CD4-positive, alpha-beta T cell treated with Interleukin-12 subunit alpha and Interleukin-12 subunit beta, for 1 hour (primary cell): Measurements from ENCODE around the gene GABRR3.
"Not testable (repeated sequence)": the region's sequence is repeated elsewhere in the genome, so short reads cannot be mapped to it uniquely, and the experiment has no call there.

Experiments
- DNase-seq: peaks from one replicate; pipeline ENCODE4 v3.0.0-alpha.2; 2020

GABRR3 gene

GRCh38 chr3:98021830-98022560, 13.1 kb downstream of the GABRR3 start:
- no peak for DNase-seq

- DNase-seq: no peak
Observed at GRCh38 chr3:98020412-98020811, 14.7 kb downstream of the GABRR3 start.

- DNase-seq: no peak
Observed at GRCh38 chr3:98018301-98018700, 16.8 kb downstream of the GABRR3 start.

- DNase-seq: no peak
Observed at GRCh38 chr3:98014268-98014585, 20.9 kb downstream of the GABRR3 start.

- DNase-seq: no peak
Observed at GRCh38 chr3:98013411-98014267, 21.5 kb downstream of the GABRR3 start.

GRCh38 chr3:98012979-98013378, 22.1 kb downstream of the GABRR3 start:
- DNase-seq: no peak

- DNase-seq: not testable (repeated sequence)
Observed at GRCh38 chr3:98010883-98011449, 24.1 kb downstream of the GABRR3 start.

- no peak for DNase-seq
Observed at GRCh38 chr3:98010194-98010882, 24.8 kb downstream of the GABRR3 start.

- no peak for DNase-seq
Observed at GRCh38 chr3:98008855-98009254, 26.3 kb downstream of the GABRR3 start.

- DNase-seq: no peak
Observed at GRCh38 chr3:98005438-98005837, 29.7 kb downstream of the GABRR3 start.

- no peak for DNase-seq
Observed at GRCh38 chr3:98004721-98005120, 30.4 kb downstream of the GABRR3 start.

GRCh38 chr3:98003306-98003969, 31.7 kb downstream of the GABRR3 start:
- DNase-seq: peak; percentile 10

- DNase-seq: no peak
Observed at GRCh38 chr3:98002717-98003116, 32.4 kb downstream of the GABRR3 start.

- DNase-seq: no peak
Observed at GRCh38 chr3:97999994-98000393, 35.1 kb downstream of the GABRR3 start.

GRCh38 chr3:97999103-97999502, 36.0 kb downstream of the GABRR3 start:
- DNase-seq: no peak

- no peak for DNase-seq
Observed at GRCh38 chr3:97996988-97997387, 38.1 kb downstream of the GABRR3 start.

GRCh38 chr3:97994328-97994945, 40.7 kb downstream of the GABRR3 start:
- no peak for DNase-seq

- no peak for DNase-seq
Observed at GRCh38 chr3:97993526-97993925, 41.6 kb downstream of the GABRR3 start.

- DNase-seq: no peak
Observed at GRCh38 chr3:97992547-97993173, 42.5 kb downstream of the GABRR3 start.

- peak; percentile 29 for DNase-seq
Observed at GRCh38 chr3:97991293-97991682, 43.8 kb downstream of the GABRR3 start.

GRCh38 chr3:97990624-97991292, 44.4 kb downstream of the GABRR3 start:
- DNase-seq: no peak
